ENCODE results near the gene RPS6KB2.

The RPS6KB2 gene

DNA sequence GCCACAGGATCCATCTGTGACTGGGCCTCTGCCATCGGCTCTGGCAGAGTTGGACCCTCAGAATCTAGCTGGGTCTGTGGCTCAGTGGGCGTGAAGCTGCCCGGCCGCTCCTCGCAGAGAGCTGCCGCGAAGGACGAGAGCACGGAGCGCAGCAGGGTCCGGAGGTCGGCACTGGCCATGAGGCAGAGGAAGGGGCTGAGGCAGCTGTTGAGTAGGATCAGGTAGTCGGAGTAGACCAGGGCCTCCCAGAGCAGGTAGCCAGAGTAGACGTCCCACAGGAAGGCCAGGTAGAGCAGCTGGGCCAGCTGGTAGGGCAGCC lies 23.3 kb downstream of the RPS6KB2 start:
- no peak overlapping the region for H3K4me3 ChIP-seq (ENCODE audit: low read depth, low read length)
- DNase-seq (ENCODE audit: low read depth), result no peak
- TF ChIP-seq, protein P1, sequence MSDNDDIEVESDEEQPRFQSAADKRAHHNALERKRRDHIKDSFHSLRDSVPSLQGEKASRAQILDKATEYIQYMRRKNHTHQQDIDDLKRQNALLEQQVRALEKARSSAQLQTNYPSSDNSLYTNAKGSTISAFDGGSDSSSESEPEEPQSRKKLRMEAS (IDR thresholded peaks at IDR 0.05; ENCODE audit: low read depth, low read length), result no peak
- TF ChIP-seq MYC (IDR thresholded peaks at IDR 0.05; ENCODE audit: low read depth, low read length) (no peak), POLR2A (IDR thresholded peaks at IDR 0.05; ENCODE audit: extremely low read depth, insufficient read length) (no peak)
- TF ChIP-seq, protein P2, sequence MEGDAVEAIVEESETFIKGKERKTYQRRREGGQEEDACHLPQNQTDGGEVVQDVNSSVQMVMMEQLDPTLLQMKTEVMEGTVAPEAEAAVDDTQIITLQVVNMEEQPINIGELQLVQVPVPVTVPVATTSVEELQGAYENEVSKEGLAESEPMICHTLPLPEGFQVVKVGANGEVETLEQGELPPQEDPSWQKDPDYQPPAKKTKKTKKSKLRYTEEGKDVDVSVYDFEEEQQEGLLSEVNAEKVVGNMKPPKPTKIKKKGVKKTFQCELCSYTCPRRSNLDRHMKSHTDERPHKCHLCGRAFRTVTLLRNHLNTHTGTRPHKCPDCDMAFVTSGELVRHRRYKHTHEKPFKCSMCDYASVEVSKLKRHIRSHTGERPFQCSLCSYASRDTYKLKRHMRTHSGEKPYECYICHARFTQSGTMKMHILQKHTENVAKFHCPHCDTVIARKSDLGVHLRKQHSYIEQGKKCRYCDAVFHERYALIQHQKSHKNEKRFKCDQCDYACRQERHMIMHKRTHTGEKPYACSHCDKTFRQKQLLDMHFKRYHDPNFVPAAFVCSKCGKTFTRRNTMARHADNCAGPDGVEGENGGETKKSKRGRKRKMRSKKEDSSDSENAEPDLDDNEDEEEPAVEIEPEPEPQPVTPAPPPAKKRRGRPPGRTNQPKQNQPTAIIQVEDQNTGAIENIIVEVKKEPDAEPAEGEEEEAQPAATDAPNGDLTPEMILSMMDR (IDR thresholded peaks at IDR 0.05; ENCODE audit: low read depth, low read length), result no peak

DNA sequence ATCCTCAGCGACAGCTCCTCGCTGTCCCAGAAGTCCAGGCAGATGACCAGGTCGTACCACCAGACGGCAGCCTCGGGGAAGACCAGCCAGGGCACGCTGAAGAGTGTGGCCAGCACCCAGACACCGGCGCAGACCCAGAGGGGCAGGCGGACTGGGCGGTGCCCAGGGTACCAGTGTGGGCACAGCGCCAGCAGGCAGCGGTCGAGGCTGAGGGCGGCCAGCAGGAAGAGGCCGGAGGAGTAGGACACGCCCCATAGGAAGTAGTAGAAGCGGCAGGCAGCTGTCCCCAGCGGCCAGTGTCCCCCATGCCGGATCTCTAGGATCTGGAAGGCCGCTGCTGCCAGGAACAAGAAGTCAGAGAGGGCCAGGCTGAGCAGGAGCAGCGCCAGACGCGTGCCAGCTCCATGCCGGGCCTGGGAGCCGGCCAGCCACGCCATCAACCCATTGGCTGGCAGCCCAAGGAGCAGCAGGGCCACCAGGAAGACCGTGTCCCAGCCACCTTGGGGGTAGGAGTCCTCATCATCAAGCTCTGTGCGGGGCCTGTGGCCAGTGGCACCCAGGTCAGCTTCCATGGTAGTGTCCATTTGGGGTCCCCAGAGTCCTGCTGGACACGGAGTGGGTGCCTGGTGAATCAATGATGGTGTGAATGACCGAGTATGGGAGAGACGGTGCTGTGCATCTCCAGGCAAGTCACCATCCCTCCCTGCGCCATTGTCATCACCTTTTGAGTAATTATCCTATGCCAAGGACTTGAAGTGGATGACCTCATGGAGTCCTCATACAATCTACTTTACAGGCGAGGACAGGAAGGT lies 24.1 kb downstream of the RPS6KB2 start, which contains the start of gene GPR152:
GPR152 (minus strand) TSS at position 589 of the 812 bp plus-strand sequence; CDS start at position 584, 5 bp downstream.
- H3K4me3 ChIP-seq (ENCODE audit: low read depth, low read length), result no peak within 1 kb of the TSS
- TF ChIP-seq, protein P1 (IDR thresholded peaks at IDR 0.05; ENCODE audit: low read depth, low read length), result no peak
- no peak for TF ChIP-seq MYC (IDR thresholded peaks at IDR 0.05; ENCODE audit: low read depth, low read length)
- TF ChIP-seq POLR2A (IDR thresholded peaks at IDR 0.05; ENCODE audit: extremely low read depth, insufficient read length), result no peak
- TF ChIP-seq, protein P2 (IDR thresholded peaks at IDR 0.05; ENCODE audit: low read depth, low read length), result no peak
- no peak for DNase-seq (ENCODE audit: low read depth)

DNA sequence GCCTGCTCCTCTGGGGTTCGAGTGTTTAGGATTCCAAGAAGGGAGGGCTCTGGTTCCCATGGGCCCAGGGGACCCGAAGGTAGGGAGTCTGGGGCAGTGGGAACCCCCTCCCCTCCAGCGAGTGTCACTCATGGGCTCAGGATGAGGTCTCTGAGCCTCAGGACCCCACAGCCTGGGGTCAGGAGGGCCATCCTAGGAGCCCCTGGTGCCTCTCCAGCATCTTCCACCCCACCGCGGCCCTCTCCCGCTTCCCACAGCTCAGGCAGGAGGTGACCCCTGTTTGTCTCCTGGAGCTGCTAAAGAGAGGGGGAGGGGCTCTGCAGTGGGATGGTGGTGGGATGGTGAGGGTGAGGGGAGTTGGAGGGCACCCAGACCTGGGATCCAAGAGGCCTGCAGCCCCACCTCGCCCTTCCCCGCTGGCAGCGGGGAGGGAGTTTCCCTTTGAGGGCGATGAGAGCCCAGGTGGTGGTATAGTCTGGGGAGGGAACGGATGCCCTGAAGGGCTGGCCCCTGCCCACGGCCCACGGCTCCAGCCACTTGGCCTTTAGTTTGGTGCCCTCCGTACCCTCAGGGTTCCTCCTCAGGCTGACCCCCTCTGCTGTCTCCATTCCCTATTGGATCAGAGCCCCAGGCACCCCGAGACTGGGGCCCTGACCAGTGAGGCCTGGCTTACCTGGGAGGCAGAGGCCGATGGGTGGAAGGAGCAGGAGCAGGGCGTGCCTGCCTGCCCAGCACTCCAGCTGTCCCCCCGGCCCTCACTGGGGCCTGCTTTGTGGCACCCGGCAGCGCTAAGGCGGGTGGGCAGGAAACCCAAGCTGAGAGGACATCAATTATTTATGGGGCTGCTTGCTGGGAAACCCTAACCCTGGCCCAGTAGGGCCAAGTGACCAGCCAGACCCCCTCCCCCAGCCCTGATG lies 25.8 kb downstream of the RPS6KB2 start:
- H3K4me3 ChIP-seq (ENCODE audit: low read depth, low read length), result no peak overlapping the region
- no peak for DNase-seq (ENCODE audit: low read depth)
- TF ChIP-seq POLR2A (IDR thresholded peaks at IDR 0.05; ENCODE audit: extremely low read depth, insufficient read length) (no peak), MYC (IDR thresholded peaks at IDR 0.05; ENCODE audit: low read depth, low read length) (no peak)
- TF ChIP-seq, protein P1 (IDR thresholded peaks at IDR 0.05; ENCODE audit: low read depth, low read length), result no peak
- TF ChIP-seq, protein P2 (IDR thresholded peaks at IDR 0.05; ENCODE audit: low read depth, low read length), result no peak

DNA sequence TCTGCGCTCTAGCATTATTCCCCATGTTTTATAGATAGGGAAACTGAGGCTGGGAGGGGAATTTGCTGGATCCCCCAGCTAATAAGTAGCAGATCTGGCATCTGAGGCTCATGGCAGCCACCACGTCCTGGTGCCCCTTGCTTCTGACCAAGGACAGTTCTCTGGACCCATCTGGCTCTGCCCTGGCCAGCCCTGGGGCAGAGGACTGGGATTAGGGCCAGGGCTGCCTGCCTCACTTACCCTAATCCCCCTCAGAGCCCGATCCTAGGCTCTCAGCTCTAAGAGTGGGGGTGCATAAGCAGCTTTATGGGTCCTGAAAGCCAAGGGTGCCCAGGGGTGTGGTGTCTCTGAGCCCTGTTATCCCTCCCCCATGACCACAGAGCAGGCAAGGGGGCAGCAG lies 26.8 kb downstream of the RPS6KB2 start, which contains the start of gene CABP4:
CABP4 (plus strand) TSS at position 301 of the 400 bp plus-strand sequence; CDS start at position 371, 70 bp downstream.
- TF ChIP-seq, protein P2 (IDR thresholded peaks at IDR 0.05; ENCODE audit: low read depth, low read length), result no peak
- TF ChIP-seq MYC (IDR thresholded peaks at IDR 0.05; ENCODE audit: low read depth, low read length) (no peak), POLR2A (IDR thresholded peaks at IDR 0.05; ENCODE audit: extremely low read depth, insufficient read length) (no peak)
- TF ChIP-seq, protein P1 (IDR thresholded peaks at IDR 0.05; ENCODE audit: low read depth, low read length), result no peak
- no peak for DNase-seq (ENCODE audit: low read depth)
- no peak within 1 kb of the TSS for H3K4me3 ChIP-seq (ENCODE audit: low read depth, low read length)

DNA sequence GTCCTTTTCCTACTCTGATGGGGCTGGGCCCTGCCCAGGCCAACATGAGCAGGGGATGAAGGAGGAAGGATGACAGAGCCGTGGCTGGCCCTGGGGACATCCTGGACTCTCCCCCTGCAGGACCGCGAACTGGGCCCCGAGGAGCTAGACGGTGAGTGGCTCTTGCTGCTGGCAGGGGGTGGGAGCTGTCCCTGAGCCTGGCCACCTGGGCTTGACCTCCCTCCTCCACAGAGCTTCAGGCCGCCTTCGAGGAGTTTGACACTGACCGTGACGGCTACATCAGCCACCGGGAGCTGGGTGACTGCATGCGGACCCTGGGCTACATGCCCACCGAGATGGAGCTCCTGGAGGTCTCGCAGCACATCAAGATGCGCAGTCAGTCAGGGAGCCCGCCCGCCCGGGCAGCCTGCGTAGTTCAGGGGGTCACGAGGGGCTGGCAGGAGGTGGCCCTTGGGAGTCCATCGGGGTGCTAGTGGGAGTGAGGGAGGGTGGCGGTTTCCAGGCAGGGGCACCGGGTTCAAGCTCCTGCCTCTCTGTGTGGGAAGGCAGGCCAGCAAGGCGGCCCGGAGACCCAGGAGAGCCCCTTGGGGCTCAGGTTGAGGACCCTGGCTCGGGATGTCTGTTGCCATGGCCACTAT lies 27.9 kb downstream of the RPS6KB2 start:
- no peak for DNase-seq (ENCODE audit: low read depth)

More for the DNA sequence above, 27.9 kb downstream of the RPS6KB2 start:
- H3K4me3 ChIP-seq (ENCODE audit: low read depth, low read length), result no peak overlapping the region
- TF ChIP-seq, protein P1 (IDR thresholded peaks at IDR 0.05; ENCODE audit: low read depth, low read length), result no peak
- TF ChIP-seq, protein P2 (IDR thresholded peaks at IDR 0.05; ENCODE audit: low read depth, low read length), result no peak
- TF ChIP-seq MYC (IDR thresholded peaks at IDR 0.05; ENCODE audit: low read depth, low read length) (no peak), POLR2A (IDR thresholded peaks at IDR 0.05; ENCODE audit: extremely low read depth, insufficient read length) (no peak)

All from NB4 (cell line).